Measurements from ENCODE around the gene LRSAM1.

DNA sequence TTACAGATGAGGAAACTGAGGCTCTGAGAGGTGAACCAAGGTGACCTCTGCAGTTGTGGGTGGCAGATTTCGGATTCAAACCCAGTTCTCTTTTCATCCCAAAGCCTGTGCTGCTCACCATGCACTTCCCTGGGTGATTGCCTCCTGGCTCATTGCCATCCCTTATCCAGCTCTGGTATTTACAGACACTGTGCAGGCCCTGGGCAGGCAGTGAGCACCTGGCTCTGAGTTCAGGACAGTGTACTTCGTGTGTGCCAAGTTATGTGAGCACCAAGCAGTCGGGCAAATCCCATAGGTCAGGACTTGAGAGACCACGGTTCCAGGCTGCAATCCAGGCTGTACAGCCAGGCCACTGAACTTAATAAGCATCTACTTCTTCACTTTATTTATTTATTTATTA is 1.4 kb downstream of the LRSAM1 start:
- TF ChIP-seq, protein P1, sequence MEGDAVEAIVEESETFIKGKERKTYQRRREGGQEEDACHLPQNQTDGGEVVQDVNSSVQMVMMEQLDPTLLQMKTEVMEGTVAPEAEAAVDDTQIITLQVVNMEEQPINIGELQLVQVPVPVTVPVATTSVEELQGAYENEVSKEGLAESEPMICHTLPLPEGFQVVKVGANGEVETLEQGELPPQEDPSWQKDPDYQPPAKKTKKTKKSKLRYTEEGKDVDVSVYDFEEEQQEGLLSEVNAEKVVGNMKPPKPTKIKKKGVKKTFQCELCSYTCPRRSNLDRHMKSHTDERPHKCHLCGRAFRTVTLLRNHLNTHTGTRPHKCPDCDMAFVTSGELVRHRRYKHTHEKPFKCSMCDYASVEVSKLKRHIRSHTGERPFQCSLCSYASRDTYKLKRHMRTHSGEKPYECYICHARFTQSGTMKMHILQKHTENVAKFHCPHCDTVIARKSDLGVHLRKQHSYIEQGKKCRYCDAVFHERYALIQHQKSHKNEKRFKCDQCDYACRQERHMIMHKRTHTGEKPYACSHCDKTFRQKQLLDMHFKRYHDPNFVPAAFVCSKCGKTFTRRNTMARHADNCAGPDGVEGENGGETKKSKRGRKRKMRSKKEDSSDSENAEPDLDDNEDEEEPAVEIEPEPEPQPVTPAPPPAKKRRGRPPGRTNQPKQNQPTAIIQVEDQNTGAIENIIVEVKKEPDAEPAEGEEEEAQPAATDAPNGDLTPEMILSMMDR (IDR thresholded peaks at IDR 0.05; ENCODE audit: low read depth, low read length) = no peak
- TF ChIP-seq EZH2phosphoT487 (IDR thresholded peaks at IDR 0.05; ENCODE audit: low read depth) = no peak
